Hepatocyte (in vitro differentiated cells): ENCODE results near the gene MYH11.
"Not testable (repeated sequence)": the region's sequence is repeated elsewhere in the genome, so short reads cannot be mapped to it uniquely, and the experiment has no call there.

ENCODE experiments used
- EZH2 ChIP-seq: fragments of 200-600 bp; sonication (generic); IDR thresholded peaks from 2 replicates; pipeline ENCODE4 v1.6.1; 2016; ENCODE audit warnings: antibody characterized with exemption, mild to moderate bottlenecking, borderline replicate concordance
- TF ChIP-seq, protein P1 (sequence below): fragments of 200-600 bp; sonication (generic); IDR thresholded peaks from 2 replicates; pipeline ENCODE4 v1.5.1; 2016; ENCODE audit warnings: antibody characterized with exemption, mild to moderate bottlenecking; ENCODE audit not compliant: poor library complexity

DNA sequence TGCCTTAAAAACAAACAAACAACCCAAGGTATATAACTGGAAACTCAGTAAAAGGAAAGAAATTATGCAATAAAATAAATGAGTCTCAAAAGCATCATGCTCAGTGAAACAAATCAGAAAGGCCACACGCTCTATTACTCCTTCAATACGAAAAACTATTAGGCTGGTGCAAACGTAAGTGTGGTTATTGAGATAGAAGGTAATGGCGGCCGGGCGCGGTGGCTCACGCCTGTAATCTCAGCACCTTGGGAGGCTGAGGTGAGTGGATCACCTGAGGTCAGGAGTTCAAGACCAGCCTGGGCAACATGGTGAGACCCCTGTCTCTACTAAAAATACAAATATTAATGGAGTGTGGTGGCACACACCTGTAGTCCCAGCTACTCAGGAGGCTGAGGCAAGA, 17.6 kb downstream of the MYH11 start:
- TF ChIP-seq, protein P1, sequence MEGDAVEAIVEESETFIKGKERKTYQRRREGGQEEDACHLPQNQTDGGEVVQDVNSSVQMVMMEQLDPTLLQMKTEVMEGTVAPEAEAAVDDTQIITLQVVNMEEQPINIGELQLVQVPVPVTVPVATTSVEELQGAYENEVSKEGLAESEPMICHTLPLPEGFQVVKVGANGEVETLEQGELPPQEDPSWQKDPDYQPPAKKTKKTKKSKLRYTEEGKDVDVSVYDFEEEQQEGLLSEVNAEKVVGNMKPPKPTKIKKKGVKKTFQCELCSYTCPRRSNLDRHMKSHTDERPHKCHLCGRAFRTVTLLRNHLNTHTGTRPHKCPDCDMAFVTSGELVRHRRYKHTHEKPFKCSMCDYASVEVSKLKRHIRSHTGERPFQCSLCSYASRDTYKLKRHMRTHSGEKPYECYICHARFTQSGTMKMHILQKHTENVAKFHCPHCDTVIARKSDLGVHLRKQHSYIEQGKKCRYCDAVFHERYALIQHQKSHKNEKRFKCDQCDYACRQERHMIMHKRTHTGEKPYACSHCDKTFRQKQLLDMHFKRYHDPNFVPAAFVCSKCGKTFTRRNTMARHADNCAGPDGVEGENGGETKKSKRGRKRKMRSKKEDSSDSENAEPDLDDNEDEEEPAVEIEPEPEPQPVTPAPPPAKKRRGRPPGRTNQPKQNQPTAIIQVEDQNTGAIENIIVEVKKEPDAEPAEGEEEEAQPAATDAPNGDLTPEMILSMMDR = not testable (repeated sequence)
- TF ChIP-seq EZH2 = not testable (repeated sequence)
